H54 (cell line): ENCODE data around the gene HOXB4.

Experiments
- DNase-seq: peaks from one replicate; pipeline ENCODE4 v3.0.0; 2011; ENCODE audit warnings: low spot score, mixed read lengths; ENCODE audit not compliant: insufficient read length
- FAIRE-seq: peaks from 3 replicates; lab custom pipeline; 2011; peaks lifted over from hg19 to GRCh38; lab: Jason Lieb, UNC
- POLR2A ChIP-seq: IDR thresholded peaks from 2 replicates; pipeline ENCODE4 v1.6.1; 2011; ENCODE audit warnings: low read depth, mild to moderate bottlenecking, low read length

Gene HOXB4

GRCh38 chr17:48592577-48592976, 14.4 kb upstream of the HOXB4 start:
- no peak for TF ChIP-seq POLR2A
- DNase-seq (no peak), FAIRE-seq (no peak)

DNA sequence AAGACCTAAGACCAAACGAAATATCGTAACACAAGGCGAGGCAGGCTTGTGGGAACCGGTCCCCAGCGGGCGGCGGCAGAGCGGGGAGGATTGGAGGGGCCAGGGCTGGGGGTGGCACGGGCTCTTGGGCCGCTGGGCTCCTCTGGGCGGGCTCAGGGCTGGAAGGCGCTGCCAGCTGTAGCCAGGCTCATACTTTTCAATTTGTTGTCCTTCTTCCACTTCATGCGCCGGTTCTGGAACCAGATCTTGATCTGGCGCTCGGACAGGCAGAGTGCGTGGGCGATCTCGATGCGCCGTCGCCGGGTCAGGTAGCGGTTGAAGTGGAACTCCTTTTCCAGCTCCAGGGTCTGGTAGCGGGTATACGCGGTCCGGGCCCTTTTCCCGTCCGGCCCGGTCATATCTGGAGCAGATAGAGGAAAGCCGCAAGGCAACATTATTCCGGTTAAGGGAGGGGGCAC, 13.9 kb upstream of the HOXB4 start:
- no peak for DNase-seq
- FAIRE-seq, result no peak
- TF ChIP-seq POLR2A, result no peak

DNA sequence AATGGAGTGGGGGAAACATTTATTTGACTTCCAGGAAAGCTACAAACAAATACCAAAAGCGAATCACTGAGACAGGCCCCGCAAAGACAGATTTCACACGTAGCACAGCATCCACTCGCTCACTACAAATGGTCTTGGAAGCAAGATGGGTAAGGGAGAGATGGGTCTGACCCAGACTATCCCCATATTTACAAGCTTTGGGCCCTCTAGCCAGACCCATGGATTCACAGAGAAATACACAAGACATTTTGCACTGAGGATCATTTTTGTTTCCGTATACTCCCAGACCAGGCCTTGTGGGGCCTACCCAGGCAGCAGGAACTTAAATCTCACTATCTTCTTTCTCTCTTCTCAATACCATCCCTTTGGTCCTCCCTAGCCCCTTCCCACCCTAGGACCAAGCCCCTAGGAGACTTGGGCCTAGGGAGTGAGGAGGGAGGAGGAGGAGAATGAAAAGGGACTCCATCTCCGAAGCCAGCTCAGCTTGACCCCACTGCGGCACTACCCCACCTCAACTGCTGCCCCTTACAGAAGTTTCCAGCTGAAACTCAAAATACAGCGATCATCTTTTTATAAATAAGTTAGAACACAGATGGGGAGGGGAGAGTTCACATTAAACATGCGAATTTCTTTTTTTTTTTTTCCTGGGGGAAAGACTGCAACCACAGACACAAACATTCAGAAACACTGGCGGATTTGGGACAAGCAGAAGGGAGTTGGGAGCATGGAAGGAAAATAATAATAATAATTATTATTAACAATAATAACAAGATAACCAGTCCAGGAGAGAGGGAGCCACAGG, 13.3 kb upstream of the HOXB4 start:
- DNase-seq (no peak), FAIRE-seq (no peak)
- TF ChIP-seq POLR2A, result no peak

DNA sequence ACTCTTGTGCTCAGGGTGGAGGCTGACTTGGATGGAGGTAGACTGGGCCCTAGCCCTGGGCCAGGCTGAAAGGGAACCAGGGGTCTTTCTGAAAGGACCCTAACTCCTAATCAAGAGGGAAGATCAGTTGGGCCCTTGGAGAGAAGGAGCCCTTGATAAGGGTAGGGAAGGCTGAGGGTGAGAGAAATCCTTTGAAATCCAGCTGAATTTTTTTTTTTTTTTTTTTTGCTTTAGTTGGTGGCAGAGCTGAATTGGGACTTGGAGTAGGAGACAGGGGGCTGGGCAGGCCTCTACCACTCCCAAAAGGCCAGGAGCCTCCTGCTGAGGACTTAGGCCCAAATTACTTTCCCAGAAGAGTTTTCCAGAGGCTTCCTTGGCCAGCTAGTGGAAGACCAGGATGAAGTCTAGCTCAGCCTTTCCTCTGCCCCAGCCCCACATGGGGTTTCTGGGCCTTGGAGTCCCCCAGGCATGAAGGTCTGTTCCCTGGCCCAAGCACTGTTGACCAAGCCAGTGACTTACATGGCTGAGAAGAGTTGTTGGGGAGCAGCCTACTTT, 12.5 kb upstream of the HOXB4 start:
- TF ChIP-seq POLR2A, result no peak
- DNase-seq, result no peak
- FAIRE-seq, result no peak

DNA sequence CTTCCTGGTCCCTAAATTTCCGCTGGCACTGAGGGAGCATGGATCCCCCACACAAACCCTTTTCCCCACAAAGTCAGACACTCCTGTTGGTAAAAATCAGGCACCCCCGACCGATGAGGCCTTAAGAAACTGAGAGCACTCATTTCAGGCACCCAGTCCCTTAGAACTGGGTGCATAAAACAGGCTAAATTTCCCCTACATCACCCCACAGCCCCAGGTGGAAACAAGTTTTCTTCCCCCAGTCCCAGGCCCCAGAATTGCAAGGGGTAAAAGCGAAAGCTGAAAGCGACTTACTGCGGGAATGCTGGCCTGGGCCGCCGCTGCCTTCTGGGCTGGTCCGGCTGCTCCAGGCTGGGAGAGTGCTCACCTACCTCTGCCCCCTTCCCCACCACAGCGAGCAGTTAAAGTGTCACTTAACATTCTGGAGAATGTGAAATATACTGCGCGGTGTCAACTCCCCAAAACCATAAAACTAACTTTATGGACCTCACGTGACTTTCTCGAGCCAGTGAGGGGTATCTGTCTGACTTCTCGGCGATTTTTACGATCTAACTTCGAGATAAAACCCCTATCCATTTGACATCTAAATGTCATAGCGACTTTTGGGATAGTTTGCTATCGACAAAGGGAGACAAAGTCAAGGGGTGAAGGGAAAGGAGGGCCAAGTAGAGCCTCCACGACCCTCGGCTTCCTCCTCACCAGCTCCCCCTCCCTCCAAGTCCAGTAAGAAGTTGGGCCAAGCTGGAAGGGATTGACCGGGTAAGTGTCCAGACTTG, 11.9 kb upstream of the HOXB4 start, which contains the start of gene HOXB3:
Gene HOXB3 (minus strand): TSS at position 411 of the 776 bp plus-strand sequence. CDS start 37,767 bp downstream, outside the sequence.
- no peak for FAIRE-seq

GRCh38 chr17:48589060-48589830, 11.1 kb upstream of the HOXB4 start:
- no peak for FAIRE-seq
- TF ChIP-seq POLR2A, result no peak
- no peak for DNase-seq

More for the DNA sequence above, 11.9 kb upstream of the HOXB4 start, which contains the start of gene HOXB3:
- TF ChIP-seq POLR2A, result peak; percentile 76
- no peak for DNase-seq

DNA sequence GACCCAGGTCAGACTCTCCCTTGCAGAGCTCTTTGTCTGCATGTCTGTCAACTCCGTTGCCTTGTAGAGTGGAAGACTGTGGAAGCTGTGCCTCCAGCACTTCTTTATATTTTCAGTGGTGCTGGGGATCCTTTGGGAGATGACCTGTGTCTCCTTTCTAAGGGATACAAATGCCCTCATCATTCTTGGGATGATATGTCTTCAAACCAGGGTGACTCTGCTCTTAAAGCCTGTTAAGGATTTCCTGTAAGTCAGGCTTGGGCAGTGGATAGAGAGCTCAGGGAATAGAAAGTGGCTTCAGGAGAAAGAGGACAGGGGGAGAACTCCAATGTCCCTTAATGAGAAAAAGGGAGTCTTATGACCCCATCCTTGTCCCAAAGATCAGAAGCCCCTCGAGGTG, 10.4 kb upstream of the HOXB4 start:
- FAIRE-seq, result no peak
- DNase-seq, result no peak
- TF ChIP-seq POLR2A, result no peak

DNA sequence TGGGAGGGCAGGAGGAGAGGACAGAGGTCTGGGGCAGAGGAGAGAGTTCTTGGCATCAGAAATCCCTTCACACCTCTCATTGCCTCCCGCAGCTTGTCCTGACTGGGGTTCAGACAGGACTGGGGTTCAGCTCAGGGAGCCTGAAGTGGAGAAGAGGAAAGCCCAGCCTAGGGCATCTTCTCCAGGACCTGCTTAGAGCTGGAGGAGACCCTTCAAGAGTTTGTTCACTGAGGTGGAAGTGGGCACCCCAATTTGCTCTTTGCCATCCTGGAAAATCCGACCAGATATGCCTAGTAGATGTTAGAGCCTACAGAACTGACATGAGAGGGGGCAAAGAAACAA, 9.9 kb upstream of the HOXB4 start:
- FAIRE-seq (no peak), DNase-seq (no peak)

DNA sequence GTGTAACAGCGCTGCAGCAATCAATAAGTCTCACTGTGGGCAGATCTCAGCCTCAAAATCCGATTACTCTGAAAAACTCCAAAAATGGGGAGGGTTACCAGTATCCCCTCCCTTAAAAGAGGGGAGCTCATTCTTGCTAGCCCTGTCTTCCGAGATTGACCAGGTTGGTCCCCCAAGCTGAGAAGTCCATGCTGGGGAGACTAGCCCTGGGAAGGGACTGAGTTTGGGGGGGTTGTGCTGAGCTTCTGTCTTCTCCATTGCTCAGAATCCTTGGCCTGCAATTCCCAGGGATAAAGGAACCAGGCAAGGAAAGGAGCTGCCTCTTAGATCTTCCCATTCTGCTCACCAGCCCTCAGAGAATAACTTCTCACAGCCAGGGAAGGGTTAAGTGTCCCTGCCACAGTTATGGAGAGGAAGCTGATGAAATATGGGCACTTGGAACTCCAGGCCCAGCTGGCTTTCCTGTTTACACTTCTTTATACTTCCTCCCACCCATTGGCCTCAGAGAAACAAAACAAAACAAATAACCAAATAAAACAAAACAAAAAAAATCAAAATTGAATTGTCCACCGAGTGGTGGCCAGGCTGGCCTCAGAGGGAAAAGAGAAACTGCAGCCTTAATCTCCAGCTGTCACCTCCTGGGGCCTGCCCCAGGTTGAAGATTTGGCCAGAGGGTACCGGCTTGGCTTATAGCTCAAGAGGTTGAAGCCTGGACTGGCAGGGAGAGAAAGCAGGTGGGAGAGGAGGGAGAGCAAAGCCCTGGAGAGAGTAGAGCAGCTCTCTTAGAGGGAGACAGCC, 9.3 kb upstream of the HOXB4 start:
- no peak for DNase-seq
- no peak for TF ChIP-seq POLR2A
- no peak for FAIRE-seq

More for the DNA sequence above, 9.9 kb upstream of the HOXB4 start:
- no peak for TF ChIP-seq POLR2A

DNA sequence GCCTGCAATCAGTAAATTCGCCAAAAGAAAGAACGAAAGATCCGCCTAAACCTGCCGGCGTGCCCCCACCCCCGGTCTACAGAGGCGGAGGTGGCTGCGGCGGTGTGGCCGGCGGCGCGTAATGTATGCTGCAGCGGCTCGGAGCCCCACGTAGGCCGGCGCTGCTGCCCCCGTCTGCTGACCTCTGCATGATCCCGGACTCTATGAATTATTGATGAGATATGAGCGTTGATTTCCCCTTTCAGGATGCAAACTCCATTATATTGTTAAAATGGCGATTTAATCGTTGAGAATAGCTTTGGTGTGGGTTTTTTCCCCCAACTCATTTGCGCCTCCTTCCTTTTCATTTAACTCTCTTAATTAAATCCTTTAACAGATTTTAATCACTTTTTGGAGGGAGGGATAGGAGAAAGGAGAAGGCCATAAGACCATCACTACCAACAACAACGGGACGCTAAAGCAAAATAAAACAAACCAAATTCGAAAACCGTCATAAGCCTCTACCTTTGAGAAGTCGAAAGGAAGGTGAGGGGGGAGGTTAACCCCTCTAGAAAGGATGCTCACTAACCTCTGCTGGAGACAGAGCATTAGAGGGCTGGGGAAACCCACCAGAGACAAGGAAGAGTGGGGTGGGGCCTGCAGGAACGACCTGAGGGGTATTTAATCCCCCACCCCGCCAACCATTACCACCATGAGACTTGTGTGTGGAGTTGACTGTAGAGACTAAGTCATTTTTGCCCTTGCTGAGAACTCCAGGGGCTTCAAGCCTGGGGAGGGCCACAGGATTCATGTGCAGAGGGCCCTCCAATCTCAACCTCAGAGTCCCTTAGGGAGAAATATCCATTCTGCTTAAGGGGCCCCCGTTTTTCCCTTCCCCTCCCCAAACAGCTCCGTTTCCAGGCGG, 8.5 kb upstream of the HOXB4 start:
- FAIRE-seq (no peak), DNase-seq (no peak)
- TF ChIP-seq POLR2A, result no peak

DNA sequence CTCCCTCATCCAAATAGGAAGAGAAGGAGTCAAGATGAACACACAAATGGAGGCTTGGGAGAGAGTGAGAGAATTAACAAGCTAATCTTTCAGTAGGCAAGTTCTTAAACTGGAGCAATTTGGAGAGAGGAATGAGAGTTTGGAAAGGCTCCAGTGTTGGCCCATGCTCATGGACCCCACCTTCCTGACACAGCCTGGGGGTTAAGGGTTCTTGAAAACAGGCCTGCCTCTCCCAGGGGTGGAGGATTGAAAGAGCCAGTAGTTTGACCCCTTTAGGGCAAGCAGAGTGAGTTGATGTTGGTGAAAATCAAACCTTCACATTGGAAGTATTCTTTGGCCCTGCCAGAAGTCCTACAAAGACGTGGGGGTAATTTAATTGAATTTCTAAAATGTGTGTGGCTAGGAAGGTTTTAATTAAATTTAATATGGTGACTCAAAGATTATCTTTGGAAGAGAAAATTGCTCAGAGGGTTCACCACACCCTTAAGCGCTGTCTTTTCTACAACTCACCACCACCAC, 6.1 kb upstream of the HOXB4 start:
- FAIRE-seq (no peak), DNase-seq (no peak)
- TF ChIP-seq POLR2A, result no peak
